HG03025 (cell line): ENCODE measurements around the gene SNX13.

ENCODE experiments used
- ATAC-seq: cut with Tn5 transposase; IDR thresholded peaks from one replicate; pipeline ENCODE4 v1.9.1; 2021; ENCODE audit warnings: mild to moderate bottlenecking, moderate library complexity; ENCODE audit not compliant: unreplicated experiment, low FRiP score

Gene SNX13

DNA sequence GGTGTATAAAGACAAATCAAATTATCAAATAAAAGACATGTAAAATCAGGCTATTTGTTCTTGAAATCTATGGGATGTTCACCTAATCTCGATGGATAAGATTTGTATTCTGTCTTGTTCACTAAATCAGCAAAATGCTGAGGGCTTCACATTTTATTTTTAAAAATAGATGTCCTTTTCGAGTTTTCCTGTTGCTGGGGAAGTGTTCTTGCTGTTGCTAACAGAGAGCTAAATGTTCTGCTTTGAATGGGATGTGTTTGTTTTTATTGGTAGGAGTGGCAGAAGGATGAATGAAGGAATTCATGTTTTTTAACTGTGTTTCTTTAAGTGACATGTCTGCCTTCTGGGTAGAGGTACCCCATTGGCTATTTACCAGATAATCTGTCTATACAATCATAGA is 7.3 kb upstream of the SNX13 start:
- no peak for ATAC-seq

DNA sequence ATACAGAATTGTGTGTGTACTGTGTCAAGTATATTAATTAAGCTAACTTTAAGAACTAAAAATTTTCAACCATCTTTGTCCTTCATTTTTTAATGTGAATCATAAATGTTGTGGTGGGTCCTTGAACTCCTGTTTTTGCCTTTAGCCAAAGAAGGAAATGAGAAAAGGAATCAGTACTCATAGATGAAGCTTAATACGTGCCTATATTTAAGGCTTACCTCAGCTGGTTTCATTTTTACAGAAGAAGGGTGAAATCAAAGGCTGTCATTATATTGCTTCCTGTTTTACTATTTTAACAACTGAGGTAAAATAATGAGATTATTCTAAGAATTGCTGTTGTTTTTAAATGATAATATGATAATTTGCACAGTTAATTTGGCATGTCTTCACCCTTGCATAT is 6.3 kb upstream of the SNX13 start:
- ATAC-seq = peak; percentile 86

DNA sequence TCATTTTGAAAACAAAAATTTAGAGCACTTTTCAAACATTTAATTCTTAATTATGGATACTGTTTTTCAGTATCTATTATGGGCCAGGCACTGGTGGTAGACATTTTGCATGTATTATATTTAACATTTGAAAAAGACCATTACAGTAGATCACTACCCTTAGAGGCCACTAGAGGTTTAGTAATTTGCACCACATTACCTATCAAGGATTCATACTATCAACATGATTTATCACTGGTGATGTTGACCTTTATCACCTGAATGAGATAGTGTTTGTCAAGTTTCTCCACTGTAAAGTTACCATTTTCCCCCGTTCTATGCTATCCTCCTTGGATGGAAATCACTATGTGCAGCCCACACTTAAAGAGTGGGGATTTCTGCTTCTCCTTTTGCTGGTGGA is 4.4 kb upstream of the SNX13 start:
- ATAC-seq = no peak

DNA sequence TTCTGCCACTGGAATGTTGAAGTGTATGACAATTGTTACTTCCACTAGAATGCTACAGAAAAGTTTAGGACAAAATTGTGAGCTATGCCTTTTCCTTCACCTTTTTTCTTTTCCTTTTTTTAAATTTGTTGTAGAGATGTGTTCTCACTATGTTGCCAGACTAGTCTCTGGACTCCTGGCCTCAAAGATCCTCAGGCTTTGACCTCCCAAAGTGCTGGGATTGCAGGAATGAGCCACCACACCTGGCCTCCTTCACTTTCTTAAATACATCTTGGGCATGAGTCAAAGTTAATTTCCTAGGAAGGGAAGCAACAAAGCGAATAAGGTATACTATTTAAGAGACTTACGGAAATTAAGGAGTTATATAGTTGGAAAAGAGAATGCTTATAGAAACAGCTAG is 2.7 kb upstream of the SNX13 start:
- no peak for ATAC-seq

DNA sequence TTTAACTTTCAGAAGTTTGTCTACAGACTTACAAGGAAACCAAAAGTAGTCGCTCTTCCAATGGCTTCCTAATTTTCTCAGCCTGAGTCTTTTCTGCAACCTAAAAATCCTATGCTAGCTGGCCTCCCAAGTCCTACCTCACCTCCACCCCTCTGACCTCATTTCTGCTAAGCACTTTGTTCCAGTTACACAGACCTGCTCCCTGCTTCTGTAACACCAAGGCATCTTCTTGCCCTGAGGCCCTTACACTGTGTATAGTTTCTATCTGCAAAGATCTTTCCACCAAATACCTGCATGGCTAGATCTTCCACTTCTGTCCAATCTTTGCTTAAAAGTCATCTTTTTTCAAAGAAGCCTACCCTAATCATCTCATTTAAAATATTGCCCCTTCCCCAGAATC is 1.9 kb upstream of the SNX13 start:
- no peak for ATAC-seq

DNA sequence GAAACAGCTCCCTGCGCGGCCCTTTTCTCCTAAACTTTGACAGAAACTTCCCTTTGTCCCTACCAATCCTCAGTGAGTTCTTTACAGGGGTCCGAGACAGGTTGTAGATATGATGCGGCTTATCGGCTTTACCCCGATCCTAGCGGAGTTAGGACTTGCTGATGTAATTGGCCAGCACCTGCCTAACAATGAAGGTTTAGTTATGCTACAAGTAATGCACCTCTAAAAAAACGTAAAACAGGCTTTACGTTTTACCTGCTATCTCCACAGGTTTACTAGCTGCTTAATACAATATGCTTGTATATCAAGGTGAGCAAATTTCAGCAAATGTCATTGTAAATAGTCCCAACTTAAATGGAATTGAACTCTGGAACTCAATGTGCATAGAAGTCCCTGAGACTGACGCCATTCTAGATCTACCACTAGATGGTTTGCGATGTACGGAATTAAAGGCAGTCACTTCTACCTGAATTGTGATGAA is 697 bp upstream of the SNX13 start:
- peak; percentile 6 for ATAC-seq

DNA sequence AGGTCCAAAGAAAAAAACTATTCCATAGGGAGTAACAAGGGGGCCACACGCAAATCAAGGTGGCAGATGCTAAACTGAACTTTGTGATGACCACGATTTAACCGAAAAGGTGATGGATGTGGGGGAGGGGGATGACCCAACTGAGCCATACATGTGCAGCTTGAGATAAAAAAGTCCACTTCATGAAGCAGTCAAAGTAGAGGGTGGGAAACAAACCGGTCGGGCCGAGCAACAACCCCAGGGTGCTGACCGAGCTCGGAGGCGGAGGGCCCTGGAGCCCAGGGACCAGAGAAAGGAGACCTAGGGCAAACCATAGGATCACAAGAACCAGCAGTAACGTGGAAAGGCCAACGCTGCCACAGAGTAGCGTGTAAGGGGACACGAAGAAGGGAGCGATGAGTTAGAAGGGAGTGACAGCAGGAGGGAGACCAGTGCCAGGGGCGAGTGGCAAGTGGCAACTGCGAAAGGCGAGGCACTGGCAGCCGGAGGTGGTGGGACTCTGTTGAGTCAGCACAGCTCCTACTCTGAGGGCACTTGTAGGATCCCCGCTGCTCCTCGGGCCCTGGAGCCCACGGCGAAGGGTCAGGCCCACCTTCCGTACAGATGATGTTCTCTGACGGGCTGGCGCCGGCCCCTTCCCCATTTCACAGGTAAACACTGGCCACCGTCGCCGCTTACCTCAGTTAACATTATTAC is 540 bp downstream of the SNX13 start:
- peak; percentile 52 for ATAC-seq

DNA sequence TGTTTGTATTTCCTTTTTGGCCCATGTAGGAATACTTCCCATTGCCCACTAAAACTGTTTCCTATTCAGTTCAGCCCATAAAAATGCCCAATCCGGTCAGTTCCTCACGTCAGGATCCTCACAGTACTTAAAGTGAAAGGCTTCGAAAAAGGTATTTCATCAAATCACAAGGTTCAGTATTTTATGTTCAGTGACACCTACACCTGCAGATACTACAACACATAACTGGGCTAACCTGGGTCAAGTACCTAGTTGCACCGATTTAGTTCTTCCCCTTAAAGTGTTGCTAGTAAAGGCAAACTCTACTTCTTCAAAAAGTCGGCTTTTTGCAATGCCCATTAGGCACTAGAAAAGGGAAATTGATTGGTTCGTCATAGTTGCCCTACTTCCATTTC is 1.1 kb downstream of the SNX13 start:
- ATAC-seq = no peak

DNA sequence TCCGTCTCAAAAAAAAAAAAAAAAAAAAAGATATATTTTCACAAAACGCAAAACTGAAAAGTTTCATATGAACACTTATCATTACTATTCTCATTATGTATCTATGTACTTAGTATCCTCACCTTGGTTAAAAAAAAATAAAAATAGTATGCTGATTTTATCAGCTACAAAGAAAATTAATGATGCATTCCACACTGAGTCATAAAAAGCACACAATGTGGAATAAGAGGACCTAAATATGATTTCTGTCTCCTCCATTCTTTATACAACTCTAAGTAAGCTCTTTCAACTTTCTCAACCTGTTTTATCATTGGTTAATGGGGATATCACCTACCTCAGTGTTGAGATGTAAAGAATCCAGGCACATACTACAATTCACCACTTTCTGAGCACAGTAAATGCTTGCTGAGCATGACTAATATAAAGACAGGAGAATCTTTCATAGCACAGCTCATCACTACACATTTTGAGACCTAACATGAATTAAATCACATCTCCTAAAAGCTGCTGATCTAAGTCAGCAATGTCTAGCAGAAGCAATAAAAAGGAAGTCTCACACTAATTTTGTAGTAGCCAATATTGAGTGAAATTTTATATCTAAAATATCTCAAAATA is 2.7 kb downstream of the SNX13 start:
- ATAC-seq = no peak

DNA sequence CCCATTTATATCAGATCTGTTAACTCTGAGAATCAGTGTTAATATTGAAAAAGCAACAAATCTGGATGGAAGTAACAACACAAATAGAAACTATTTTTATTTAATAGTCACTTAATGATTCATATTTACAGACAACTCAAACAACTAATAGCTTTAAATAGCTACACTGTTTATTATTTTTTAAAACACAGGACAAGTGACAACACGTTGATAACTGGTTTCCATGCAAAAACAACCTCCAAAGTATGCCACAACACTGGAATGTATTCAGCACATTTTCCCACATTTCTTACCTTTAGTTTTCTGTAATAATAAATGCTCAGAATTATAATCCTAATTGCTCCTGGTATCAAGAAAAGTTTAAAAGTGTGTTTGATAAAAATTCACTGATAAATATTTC is 4.0 kb downstream of the SNX13 start:
- no peak for ATAC-seq

DNA sequence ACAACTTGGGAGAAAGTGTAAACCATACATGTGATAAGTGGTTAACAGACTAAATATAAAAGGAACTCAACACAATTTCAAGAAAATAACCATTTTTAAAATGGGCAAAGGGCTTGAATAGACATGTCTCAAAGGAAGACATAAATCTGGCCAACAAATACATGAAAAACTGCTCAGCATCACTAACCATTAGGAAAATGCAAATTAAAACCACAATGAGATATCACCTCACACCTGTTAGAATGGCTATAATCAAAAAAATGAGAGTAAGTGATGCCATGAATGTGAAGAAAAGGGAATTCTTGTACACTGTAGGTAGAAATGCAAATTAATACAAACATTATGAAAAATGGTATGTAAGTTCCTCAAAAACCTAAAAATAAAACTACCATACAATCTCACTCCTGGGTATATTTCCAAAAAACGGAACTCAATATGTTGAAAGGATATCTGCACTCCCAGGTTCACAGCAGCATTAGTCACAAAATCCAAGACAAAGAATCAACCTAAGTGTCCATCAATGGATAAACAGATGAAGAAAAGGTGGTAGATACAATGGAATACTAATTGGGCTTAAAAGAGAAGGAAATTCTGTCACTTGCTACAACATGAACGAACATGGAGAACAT is 5.6 kb downstream of the SNX13 start:
- ATAC-seq = no peak

DNA sequence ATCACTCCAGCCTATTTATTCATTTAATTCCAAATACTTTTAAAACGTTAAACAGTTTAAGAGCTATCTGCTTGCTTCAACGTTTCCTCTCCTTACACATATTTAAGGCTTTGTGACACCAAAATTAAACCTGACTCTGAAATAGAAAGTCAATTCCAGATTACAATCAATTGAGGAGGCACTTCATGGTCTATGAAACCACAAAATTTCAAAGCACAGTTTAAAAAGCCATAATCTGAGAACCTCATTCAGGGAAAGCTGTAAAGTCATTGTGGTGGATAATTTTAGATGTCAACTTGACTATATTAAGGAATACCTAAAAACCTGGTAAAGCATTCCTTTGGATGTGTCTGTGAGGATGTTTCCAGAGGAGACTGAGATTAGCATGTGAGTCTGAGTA is 6.2 kb downstream of the SNX13 start:
- ATAC-seq = no peak

DNA sequence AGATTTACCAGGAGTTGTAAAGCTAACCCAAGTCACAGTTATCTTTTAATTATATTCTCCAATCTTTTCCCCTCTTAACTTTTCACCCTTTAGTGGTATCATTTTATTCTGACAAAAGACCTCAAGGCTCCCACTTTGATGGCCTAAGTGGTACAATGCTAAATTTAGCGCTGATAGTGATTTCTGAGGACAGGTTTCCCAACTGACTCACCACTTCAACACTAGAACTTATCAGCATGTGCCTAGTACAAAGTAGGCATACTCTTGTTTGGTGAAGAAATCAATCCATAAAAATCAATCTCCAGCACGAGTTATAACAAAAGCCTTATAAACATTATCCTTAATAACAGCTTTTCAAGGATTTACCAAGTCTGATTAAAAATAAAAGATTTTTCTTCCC is 7.5 kb downstream of the SNX13 start:
- no peak for ATAC-seq

DNA sequence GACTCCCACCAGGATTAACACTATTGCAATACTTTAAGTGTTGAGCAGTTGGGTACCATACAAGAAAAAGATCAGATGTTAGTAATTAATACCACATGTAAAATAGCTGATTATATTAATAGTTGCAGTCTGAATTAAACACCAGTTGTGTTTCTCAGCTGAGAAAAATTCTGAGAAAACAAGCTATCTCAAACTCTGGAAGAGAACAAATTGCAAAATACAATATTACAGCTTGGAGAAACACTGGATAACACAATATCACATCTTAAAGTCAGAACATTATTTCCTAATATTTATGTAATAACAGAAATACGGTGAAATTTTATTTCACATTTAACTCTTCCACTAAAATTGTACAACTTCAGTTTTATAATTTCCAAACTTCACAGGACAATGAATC is 9.2 kb downstream of the SNX13 start:
- no peak for ATAC-seq

DNA sequence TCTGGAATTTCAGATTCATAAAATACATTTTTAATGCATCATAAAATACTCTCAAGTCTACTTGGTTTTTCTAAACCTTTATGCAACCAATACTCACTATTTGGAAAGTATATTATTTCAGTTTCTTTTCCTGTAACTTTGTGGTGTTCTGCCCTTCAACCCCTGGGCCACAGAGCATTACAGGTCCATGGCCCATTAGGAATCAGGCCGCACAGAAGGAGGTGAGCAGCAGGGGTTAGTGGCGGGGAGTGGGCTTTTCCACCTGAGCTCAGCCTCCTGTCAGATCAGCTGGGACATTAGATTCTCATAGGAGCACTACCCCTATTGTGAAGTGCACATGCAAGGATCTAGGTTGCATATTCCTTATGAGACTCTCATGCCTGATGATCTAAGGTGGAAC is 9.7 kb downstream of the SNX13 start:
- ATAC-seq = no peak

DNA sequence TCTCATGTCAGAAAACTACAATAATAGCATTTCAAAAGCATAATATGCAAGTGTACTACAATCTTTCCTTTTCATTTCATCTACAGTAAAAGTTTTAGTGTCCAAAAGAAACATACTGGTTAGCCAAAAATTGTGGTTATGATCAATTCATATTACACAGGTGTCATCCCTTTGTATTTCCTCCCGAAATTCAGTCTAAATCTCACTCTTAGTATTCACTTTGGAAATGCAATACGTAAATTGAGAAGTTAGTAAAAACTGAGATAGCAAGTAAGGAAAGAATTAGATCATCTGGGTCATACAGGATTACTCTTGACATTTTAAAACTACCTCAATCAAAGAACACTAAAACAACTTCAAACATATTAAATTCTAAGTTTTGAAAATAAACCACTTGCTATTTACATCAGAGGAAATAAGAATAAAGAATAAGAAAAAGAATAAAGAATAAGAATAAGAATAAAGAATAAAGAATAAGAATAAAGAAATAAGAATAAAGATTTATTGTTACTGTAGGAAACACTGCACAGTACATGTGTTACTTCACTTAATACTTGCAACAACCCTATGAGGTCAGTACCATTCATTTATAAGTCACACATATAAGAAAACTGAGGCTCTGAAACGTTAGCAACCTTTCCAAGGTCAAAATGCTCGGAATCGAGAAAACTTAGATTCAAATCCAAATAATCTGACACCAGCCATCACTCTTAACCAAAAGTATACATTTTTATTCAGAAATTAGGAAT is 10.5 kb downstream of the SNX13 start:
- no peak for ATAC-seq

DNA sequence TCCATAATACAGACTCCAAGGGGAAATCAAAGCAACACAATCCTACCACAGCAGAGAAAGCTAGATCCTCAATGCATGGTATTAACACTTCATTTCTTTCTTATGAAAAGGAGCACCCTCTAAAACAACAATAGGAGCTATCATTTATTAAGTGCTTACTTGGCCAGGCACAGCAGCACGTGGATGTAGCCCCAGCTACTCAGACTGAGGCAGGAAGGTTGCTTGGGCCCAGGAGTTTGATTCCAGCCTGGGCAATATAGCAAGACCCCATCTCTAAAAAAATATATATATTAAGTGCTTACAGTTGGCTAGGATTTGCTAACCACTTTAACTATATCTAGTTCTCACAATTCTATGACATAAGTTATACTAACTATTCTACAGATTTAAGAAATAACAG is 12.2 kb downstream of the SNX13 start:
- ATAC-seq = no peak

DNA sequence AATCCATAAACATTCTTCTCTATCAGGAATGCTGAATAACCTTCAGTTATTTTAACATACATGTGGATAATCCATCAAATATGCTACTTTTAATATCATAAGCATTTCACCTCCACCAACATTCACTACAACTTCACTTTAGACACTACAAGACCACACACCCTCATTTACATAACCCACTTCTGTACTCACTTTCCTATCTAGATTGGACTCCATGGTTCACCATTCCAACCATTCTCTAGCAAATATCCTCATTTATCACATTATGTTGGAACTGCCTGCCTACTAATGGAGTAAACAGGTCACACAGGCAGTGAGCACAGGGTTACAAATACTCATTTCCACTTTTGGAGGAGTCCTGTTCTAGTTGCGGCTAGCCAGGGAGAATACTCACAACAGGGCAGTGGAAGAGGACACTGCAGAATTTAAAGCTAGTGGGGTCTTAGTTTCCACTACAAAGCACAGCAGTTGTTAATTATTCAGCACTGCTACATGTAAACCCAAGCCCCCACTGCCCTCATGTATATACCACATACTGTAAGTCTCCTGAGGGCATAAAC is 18.4 kb downstream of the SNX13 start:
- ATAC-seq = no peak

DNA sequence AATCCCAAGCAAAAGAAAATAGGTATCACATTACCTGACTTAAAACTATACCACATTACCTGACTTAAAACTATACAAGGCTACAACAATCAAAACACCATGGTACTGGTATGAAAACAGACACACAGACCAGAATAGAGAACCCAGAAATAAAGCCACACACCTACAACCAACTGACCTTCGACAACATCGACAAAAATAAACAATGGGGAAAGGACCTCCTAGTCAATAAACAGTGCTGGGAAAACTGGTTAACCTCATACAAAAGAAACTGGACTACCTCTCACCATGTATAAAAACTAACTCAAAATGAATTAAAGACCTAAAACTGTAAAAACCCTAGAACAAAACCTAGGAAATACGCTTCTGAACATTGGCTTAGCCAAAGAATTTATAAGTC is 22.5 kb downstream of the SNX13 start:
- ATAC-seq = no peak

DNA sequence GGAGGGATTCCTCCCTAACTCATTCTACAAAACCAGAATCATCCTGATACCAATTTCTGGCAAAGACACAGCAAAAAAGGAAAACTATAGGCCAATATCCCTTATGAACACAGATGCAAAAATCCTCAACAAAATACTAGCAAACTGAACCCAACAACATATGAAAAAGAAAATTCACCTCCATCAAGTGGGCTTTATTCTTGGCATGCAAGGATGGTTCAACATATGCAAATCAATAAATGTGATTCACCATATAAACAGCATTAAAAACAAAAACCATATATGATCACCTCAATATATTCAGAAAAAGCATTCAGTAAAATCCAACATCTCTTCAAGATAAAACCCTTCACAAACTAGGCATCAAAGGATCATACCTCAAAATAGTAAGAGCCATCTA is 23.5 kb downstream of the SNX13 start:
- ATAC-seq = no peak

DNA sequence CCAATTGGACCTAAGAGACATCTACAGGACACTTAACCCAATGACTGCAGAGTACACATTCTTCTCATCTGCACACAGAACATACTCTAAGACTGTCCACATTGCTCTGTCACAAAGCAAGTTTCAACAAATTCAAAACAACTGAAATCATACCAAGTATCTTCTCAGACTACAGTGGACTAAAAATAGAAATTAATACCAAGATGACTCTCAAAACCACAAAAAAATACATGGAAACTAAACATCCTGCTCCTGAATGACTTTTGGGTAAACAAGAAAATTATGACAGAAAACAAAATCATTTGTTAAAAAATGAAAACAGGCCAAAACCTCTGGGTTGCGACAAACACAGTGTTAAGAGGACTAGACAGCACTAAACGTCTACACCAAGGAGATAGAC is 24.5 kb downstream of the SNX13 start:
- ATAC-seq = no peak
